Endothelial cell of umbilical vein (primary cell): ENCODE data around the gene ZFR2. TPM values are rescaled to one million over a fixed set of nuclear protein-coding genes. Genes with fewer than 3 reads are reported as not detected.
"Not testable (repeated sequence)": the region's sequence is repeated elsewhere in the genome, so short reads cannot be mapped to it uniquely, and the experiment has no call there.

Experiments
- BruUV-seq: library from RNA; stranded (reverse); fragments of 400-500 nt; replicated peaks from 2 replicates; lab custom pipeline; 2021; lab: Mats Ljungman, UMichigan
- CTCF ChIA-PET: fragments of 300-600, 350-600 bp; sonication (Branson Sonifier 250); formaldehyde crosslinking; loops from one replicate; lab custom pipeline; 2021; ENCODE audit warnings: antibody characterized with exemption, inconsistent platforms; lab: Charles Lee
- POLR2A ChIA-PET: fragments of 300-600, 350-600 bp; sonication (Branson Sonifier 250); formaldehyde crosslinking; loops from one replicate; lab custom pipeline; 2021; ENCODE audit warnings: antibody characterized with exemption, inconsistent platforms; lab: Charles Lee
- DNase-seq: peaks from one replicate; pipeline ENCODE4 v3.0.0-alpha.2; 2011; ENCODE audit warnings: low read depth, low spot score
- FAIRE-seq: peaks from 2 replicates; lab custom pipeline; 2011; peaks lifted over from hg19 to GRCh38; lab: Jason Lieb, UNC
- H2AFZ ChIP-seq: 2 replicates; pipeline ENCODE4 v1.6.0; 2012; ENCODE audit warnings: low read depth, low read length, control low read depth, inconsistent platforms
- H3K27ac ChIP-seq: 2 replicates; pipeline ENCODE4 v1.5.1; 2011; ENCODE audit warnings: low read depth, mild to moderate bottlenecking, control low read depth, low read length, moderate library complexity; ENCODE audit not compliant: insufficient read depth
- H3K27me3 ChIP-seq, 2 experiments: 2 replicates each; pipeline versions ENCODE4 v1.6.0 to v1.6.1; 2011; ENCODE audit warnings: low read length in 2 of 2, mixed read lengths in 1 of 2; ENCODE audit not compliant: control insufficient read depth in 2 of 2, insufficient read depth in 2 of 2
- H3K36me3 ChIP-seq, 2 experiments: 2 replicates in 1 of 2; 3 replicates in 1 of 2; pipeline ENCODE4 v1.5.1; 2011; ENCODE audit warnings: low read length in 2 of 2, mild to moderate bottlenecking in 1 of 2, moderate library complexity in 1 of 2; ENCODE audit not compliant: control insufficient read depth in 2 of 2, insufficient read depth in 2 of 2; ENCODE audit errors: extremely low read depth in 1 of 2
- H3K4me1 ChIP-seq: 3 replicates; pipeline ENCODE4 v1.5.1; 2011; ENCODE audit warnings: mild to moderate bottlenecking, low read length; ENCODE audit not compliant: control insufficient read depth, insufficient read depth; ENCODE audit errors: extremely low read depth
- H3K4me2 ChIP-seq: 2 replicates; pipeline ENCODE4 v1.6.1; 2011; ENCODE audit warnings: low read length, control low read depth, mixed read lengths; ENCODE audit not compliant: insufficient read depth
- H3K4me3 ChIP-seq, 3 experiments: fragments of 200-600 bp in 1 of 3; sonication (generic), shearing (Covaris generic) in 1 of 3; replicated peaks in 1 of 3; 2 replicates each; pipeline ENCODE4 v1.5.1; 2011 to 2016; ENCODE audit warnings: control low read depth in 3 of 3, low read length in 3 of 3, mild to moderate bottlenecking in 2 of 3, inconsistent platforms in 1 of 3, low read depth in 1 of 3, moderate library complexity in 1 of 3; ENCODE audit not compliant: insufficient read depth in 1 of 3
- H3K79me2 ChIP-seq: 2 replicates; pipeline ENCODE4 v1.6.0; 2012; ENCODE audit warnings: low read length, inconsistent platforms; ENCODE audit not compliant: control insufficient read depth, insufficient read depth
- H3K9ac ChIP-seq: replicated peaks from 2 replicates; pipeline ENCODE3; 2011; ENCODE audit warnings: low read length, control low read depth; ENCODE audit not compliant: insufficient read depth; ENCODE audit errors: extremely low read depth
- H3K9me1 ChIP-seq: replicated peaks from 3 replicates; pipeline ENCODE4 v1.6.0; 2011; ENCODE audit warnings: mild to moderate bottlenecking, low read length; ENCODE audit not compliant: control insufficient read depth, insufficient read depth; ENCODE audit errors: extremely low read depth
- H3K9me3 ChIP-seq: replicated peaks from 2 replicates; pipeline ENCODE4 v1.5.1; 2012; ENCODE audit warnings: low read length, inconsistent platforms; ENCODE audit not compliant: control insufficient read depth, insufficient read depth
- H4K20me1 ChIP-seq: replicated peaks from 2 replicates; pipeline ENCODE3; 2011; ENCODE audit warnings: mild to moderate bottlenecking, low read length; ENCODE audit not compliant: control insufficient read depth, insufficient read depth; ENCODE audit errors: extremely low read depth
- EZH2 ChIP-seq: IDR thresholded peaks from 2 replicates; pipeline ENCODE4 v1.6.1; 2012; ENCODE audit warnings: borderline replicate concordance, low read depth, mild to moderate bottlenecking, moderate library complexity, low read length, inconsistent platforms; ENCODE audit not compliant: severe bottlenecking
- FOS ChIP-seq: IDR thresholded peaks from 2 replicates; pipeline ENCODE4 v1.6.1; 2011; ENCODE audit warnings: mild to moderate bottlenecking, low read length, moderate library complexity, borderline replicate concordance; ENCODE audit not compliant: insufficient read depth
- GATA2 ChIP-seq: IDR thresholded peaks from 2 replicates; pipeline ENCODE4 v1.7.0; 2011; ENCODE audit warnings: low read depth, mild to moderate bottlenecking, moderate library complexity, mixed read lengths, low read length; ENCODE audit not compliant: insufficient read length, insufficient read depth
- JUN ChIP-seq: IDR thresholded peaks from 2 replicates; pipeline ENCODE4 v1.6.1; 2011; ENCODE audit warnings: borderline replicate concordance, low read depth; ENCODE audit not compliant: insufficient read length, insufficient read depth
- MAX ChIP-seq: IDR thresholded peaks from 2 replicates; pipeline ENCODE4 v1.6.1; 2011; ENCODE audit not compliant: insufficient read depth, insufficient read length
- MYC ChIP-seq: IDR thresholded peaks from one replicate; pipeline ENCODE4 v1.6.1; 2011; ENCODE audit warnings: mild to moderate bottlenecking, low read depth, low read length
- POLR2A ChIP-seq: IDR thresholded peaks from 2 replicates; pipeline ENCODE4 v1.6.1; 2012; ENCODE audit warnings: low read depth, mild to moderate bottlenecking, control low read depth, low read length
- POLR2AphosphoS5 ChIP-seq: IDR thresholded peaks from 2 replicates; pipeline ENCODE4 v1.6.1; 2012; ENCODE audit warnings: low read depth, mild to moderate bottlenecking, control low read depth, low read length, moderate library complexity; ENCODE audit not compliant: insufficient read depth
- dilution Hi-C: fragments of 300-500 bp; cut with MboI; formaldehyde crosslinking; loops from one replicate; pipeline ENCODE4 v1.15.0; 2019; ENCODE audit warnings: low sequenced_read_pairs; ENCODE audit not compliant: extremely low pct_ligation_motif_present
- intact Hi-C: fragments of 100-400 bp; cut with micrococcal nuclease; formaldehyde crosslinking; loops from one replicate; pipeline ENCODE4 v1.10.0; 2022
- polyA plus RNA-seq, 4 experiments: library from polyadenylated mRNA; depleted of rRNA in 3 of 4; stranded (reverse) in 3 of 4; unstranded in 1 of 4; fragments of >200 nt; gene quantifications; 2 replicates each; pipeline versions ENCODE4 v1.2.1 to v1.2.3, GENCODE V29; 2011 to 2012; ENCODE audit warnings: missing spikeins in 1 of 4
- total RNA-seq: library from RNA; stranded (reverse); gene quantifications from 2 replicates; pipeline ENCODE4 v1.2.3, GENCODE V29; 2021
- TF ChIP-seq, protein P1 (sequence below), 2 donors: IDR thresholded peaks; 1 replicate in 1 of 2; 2 replicates in 1 of 2; pipeline ENCODE4 v1.5.1; 2011; ENCODE audit warnings: low read length in 2 of 2, mild to moderate bottlenecking in 2 of 2, moderate library complexity in 2 of 2, control low read depth in 1 of 2, inconsistent platforms in 1 of 2, low read depth in 1 of 2; ENCODE audit not compliant: insufficient read depth in 1 of 2; ENCODE audit errors: extremely low read depth in 1 of 2

Gene ZFR2
- total and polyA plus RNA-seq, 2 donors (not counting 3 experiments of a cell fraction or from before 2014, with no cell fraction given), result not detected

DNA sequence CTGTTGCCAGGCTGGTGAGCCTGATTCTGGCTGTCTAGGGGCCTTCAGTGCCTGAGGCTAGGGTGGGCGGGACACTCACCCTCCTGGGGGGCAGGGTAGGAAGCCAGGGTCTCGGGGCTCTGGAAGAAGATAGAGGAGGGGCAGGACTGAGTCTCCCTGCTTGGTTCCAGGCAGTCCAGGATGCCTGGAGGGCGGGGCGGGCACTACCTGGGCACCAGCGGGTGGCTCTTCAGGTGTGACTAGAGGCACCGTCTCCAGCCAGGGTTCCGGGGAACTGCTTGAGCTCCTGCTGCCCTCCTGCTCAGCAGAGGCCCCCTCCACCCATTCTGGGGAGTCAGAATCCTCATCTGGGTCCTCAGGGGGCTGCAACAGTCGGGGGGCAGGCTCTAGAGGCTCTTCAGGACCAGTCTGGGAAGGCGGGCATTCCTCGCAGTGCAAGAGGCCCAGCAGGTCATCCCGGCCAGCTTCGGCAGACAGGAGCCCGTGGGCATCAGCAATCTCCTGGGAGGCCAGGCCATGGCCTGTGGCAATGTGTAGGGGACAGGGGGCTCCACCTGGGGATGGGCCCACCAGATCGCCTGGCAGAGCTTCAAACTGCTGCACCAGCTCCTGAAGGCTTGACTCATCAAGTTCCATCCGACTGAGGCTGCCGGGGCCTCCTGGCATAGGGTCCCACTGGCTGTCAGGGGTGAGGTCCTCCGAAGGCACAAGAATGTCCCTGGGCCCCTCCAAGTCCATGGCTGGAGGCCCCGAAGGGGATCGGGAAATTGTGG lies 109.2 kb downstream of the ZFR2 start:
- TF ChIP-seq GATA2 (no peak), POLR2A (no peak), FOS (no peak), MYC (no peak), EZH2 (no peak), POLR2AphosphoS5 (no peak), JUN (no peak), MAX (no peak)
- TF ChIP-seq, protein P1, sequence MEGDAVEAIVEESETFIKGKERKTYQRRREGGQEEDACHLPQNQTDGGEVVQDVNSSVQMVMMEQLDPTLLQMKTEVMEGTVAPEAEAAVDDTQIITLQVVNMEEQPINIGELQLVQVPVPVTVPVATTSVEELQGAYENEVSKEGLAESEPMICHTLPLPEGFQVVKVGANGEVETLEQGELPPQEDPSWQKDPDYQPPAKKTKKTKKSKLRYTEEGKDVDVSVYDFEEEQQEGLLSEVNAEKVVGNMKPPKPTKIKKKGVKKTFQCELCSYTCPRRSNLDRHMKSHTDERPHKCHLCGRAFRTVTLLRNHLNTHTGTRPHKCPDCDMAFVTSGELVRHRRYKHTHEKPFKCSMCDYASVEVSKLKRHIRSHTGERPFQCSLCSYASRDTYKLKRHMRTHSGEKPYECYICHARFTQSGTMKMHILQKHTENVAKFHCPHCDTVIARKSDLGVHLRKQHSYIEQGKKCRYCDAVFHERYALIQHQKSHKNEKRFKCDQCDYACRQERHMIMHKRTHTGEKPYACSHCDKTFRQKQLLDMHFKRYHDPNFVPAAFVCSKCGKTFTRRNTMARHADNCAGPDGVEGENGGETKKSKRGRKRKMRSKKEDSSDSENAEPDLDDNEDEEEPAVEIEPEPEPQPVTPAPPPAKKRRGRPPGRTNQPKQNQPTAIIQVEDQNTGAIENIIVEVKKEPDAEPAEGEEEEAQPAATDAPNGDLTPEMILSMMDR (IDR thresholded peaks at IDR 0.05; ENCODE audit: extremely low read depth in 1 of 2, insufficient read depth in 1 of 2, low read depth in 1 of 2, low read length in 2 of 2), result no peak
- Histone ChIP-seq H3K9me1 (no peaks in the 10 kb centered on the region), H3K4me3 (no peak overlapping the region), H3K79me2 (peaks cover 23% of the 10 kb centered on the region), H3K27ac (no peak overlapping the region), H3K9me3 (no peaks in the 10 kb centered on the region), H3K4me2 (no peak overlapping the region), H4K20me1 (no peaks in the 10 kb centered on the region), H3K4me1 (peaks cover 7% of the 10 kb centered on the region), H3K36me3 (peaks cover 0 to 3% of the 10 kb centered on the region in 2 experiments), H3K9ac (no peak overlapping the region), H2AFZ (no peak overlapping the region), H3K27me3 (no peaks in the 10 kb centered on the region)
- DNase-seq, result no peak
- dilution Hi-C loops (no loop called here), intact Hi-C loops (no loop called here)
- FAIRE-seq, result no peak
- CTCF ChIA-PET, result interaction anchor here (3.6 kb wide), 1 partner anchor 63 kb away, joined by 19 read pairs; no protein-coding TSS in a partner anchor
- BruUV-seq, result no TSS peak
- POLR2A ChIA-PET, result no interaction called here

- H3K4me1 ChIP-seq, POLR2A ChIA-PET, dilution Hi-C loops, H3K9ac ChIP-seq, H2AFZ ChIP-seq, H3K27me3 ChIP-seq, H3K27ac ChIP-seq, H4K20me1 ChIP-seq, H3K9me1 ChIP-seq, FAIRE-seq, intact Hi-C loops, H3K4me3 ChIP-seq, H3K36me3 ChIP-seq, H3K4me2 ChIP-seq, CTCF ChIA-PET, H3K9me3 ChIP-seq, BruUV-seq, DNase-seq: not testable (repeated sequence)
- peaks cover 22% of the 10 kb centered on the region for H3K79me2 ChIP-seq
Measured at GRCh38 chr19:3758297-3758696, 110.5 kb downstream of the ZFR2 start.
